Smooth muscle cell (in vitro differentiated cells): ENCODE measurements around the gene ZNF750. TPM values are rescaled to one million over a fixed set of nuclear protein-coding genes. Genes with fewer than 3 reads are reported as not detected.

Source experiments
- DNase-seq: peaks from one replicate; lab custom pipeline; 2025; ENCODE audit not compliant: unreplicated experiment; lab: John Stamatoyannopoulos, UW
- H2AFZ ChIP-seq: fragments of 200-600 bp; sonication (generic); 2 replicates; pipeline ENCODE4 v1.6.0; 2016; ENCODE audit warnings: antibody characterized with exemption, low read depth, mild to moderate bottlenecking
- H3F3A ChIP-seq: fragments of 200-600 bp; sonication (generic); 2 replicates; pipeline ENCODE4 v1.6.0; 2017; ENCODE audit warnings: antibody characterized with exemption, low read depth
- H3K27ac ChIP-seq: fragments of 200-600 bp; sonication (generic); 2 replicates; pipeline ENCODE4 v1.5.1; 2016; ENCODE audit warnings: low read depth, mild to moderate bottlenecking
- H3K27me3 ChIP-seq: fragments of 200-600 bp; sonication (generic); 2 replicates; pipeline ENCODE4 v1.6.1; 2016; ENCODE audit warnings: low read depth, mild to moderate bottlenecking
- H3K36me3 ChIP-seq: fragments of 200-600 bp; sonication (generic); 2 replicates; pipeline ENCODE4 v1.5.1; 2016; ENCODE audit warnings: low read depth
- H3K4me1 ChIP-seq: fragments of 200-600 bp; sonication (generic); 2 replicates; pipeline ENCODE4 v1.5.1; 2016; ENCODE audit warnings: low read depth
- H3K4me2 ChIP-seq: fragments of 200-600 bp; sonication (generic); 2 replicates; pipeline ENCODE4 v1.6.0; 2016; ENCODE audit warnings: mild to moderate bottlenecking
- H3K4me3 ChIP-seq: fragments of 200-600 bp; sonication (generic); 2 replicates; pipeline ENCODE4 v1.5.1; 2016; ENCODE audit warnings: mild to moderate bottlenecking
- H3K79me2 ChIP-seq: fragments of 200-600 bp; sonication (generic); 2 replicates; pipeline ENCODE4 v1.6.0; 2016; ENCODE audit warnings: low read depth, mild to moderate bottlenecking
- H3K9ac ChIP-seq: fragments of 200-600 bp; sonication (generic); 2 replicates; pipeline ENCODE4 v1.6.0; 2016; ENCODE audit warnings: low read depth
- H3K9me3 ChIP-seq: fragments of 200-600 bp; sonication (generic); replicated peaks from 2 replicates; pipeline ENCODE4 v1.5.1; 2016; ENCODE audit warnings: low read depth
- H4K20me1 ChIP-seq: fragments of 200-600 bp; sonication (generic); 2 replicates; pipeline ENCODE4 v1.6.0; 2016; ENCODE audit warnings: low read depth
- CTCF ChIP-seq: fragments of 200-600 bp; sonication (generic); IDR thresholded peaks from 2 replicates; pipeline ENCODE4 v1.5.1; 2017; ENCODE audit warnings: borderline replicate concordance, mild to moderate bottlenecking, antibody characterized with exemption; ENCODE audit not compliant: insufficient read depth, poor library complexity, severe bottlenecking
- WGBS: methylation state at CpG from one replicate; pipeline ENCODE4 v1.1.7; 2016; ENCODE audit warnings: low lambda C conversion rate; 5-methylcytosine and 5-hydroxymethylcytosine counted together
- polyA plus RNA-seq: library from polyadenylated mRNA; unstranded; fragments of >200 nt; fragmentation: Nextera tagmentation; extraction: Ambion mirVana; gene quantifications from 2 replicates; pipeline ENCODE4 v1.2.1, GENCODE V29; 2016
- total RNA-seq: library from RNA; depleted of rRNA; stranded (reverse); fragments of >200 nt; gene quantifications from 2 replicates; pipeline ENCODE4 v1.2.3, GENCODE V29; 2014

Gene ZNF750
- total and polyA plus RNA-seq, 2 experiments from 2014 or later = 0.93 to 7.1 TPM

- H3K4me2 ChIP-seq = no peak overlapping the region
- peaks cover 9% of the 10 kb centered on the region for H3K79me2 ChIP-seq
- no peaks in the 10 kb centered on the region for H3K27me3 ChIP-seq
- no peaks in the 10 kb centered on the region for H3K9me3 ChIP-seq
- TF ChIP-seq CTCF = no peak
- H3K36me3 ChIP-seq = no peaks in the 10 kb centered on the region
- H3F3A ChIP-seq = no peaks in the 10 kb centered on the region
- no peaks in the 10 kb centered on the region for H4K20me1 ChIP-seq
- no peak overlapping the region for H3K4me3 ChIP-seq
- DNase-seq = no peak
- no peaks in the 10 kb centered on the region for H3K4me1 ChIP-seq
- no peak overlapping the region for H2AFZ ChIP-seq
- no peak overlapping the region for H3K9ac ChIP-seq
- WGBS = 96% methylated on average over 13 of the region's 13 CpGs
- peak overlapping the region; percentile 68 for H3K27ac ChIP-seq
Measured at GRCh38 chr17:82790391-82790790, 49.4 kb downstream of the ZNF750 start.

GRCh38 chr17:82789806-82790205 lies 50.0 kb downstream of the ZNF750 start:
- no peaks in the 10 kb centered on the region for H3K4me1 ChIP-seq
- 94% methylated on average over 18 of the region's 18 CpGs for WGBS
- H3K4me3 ChIP-seq = no peak overlapping the region
- H3K27me3 ChIP-seq = no peaks in the 10 kb centered on the region
- no peaks in the 10 kb centered on the region for H4K20me1 ChIP-seq
- no peaks in the 10 kb centered on the region for H3K9me3 ChIP-seq
- H3K27ac ChIP-seq = no peak overlapping the region
- no peak for DNase-seq
- H2AFZ ChIP-seq = no peak overlapping the region
- H3K4me2 ChIP-seq = no peak overlapping the region
- H3K79me2 ChIP-seq = peaks cover 9% of the 10 kb centered on the region
- no peaks in the 10 kb centered on the region for H3K36me3 ChIP-seq
- TF ChIP-seq CTCF = no peak
- no peaks in the 10 kb centered on the region for H3F3A ChIP-seq
- H3K9ac ChIP-seq = no peak overlapping the region

GRCh38 chr17:82789051-82789592 lies 50.7 kb downstream of the ZNF750 start:
- TF ChIP-seq CTCF = no peak
- Histone ChIP-seq H4K20me1 (no peaks in the 10 kb centered on the region), H3K36me3 (no peaks in the 10 kb centered on the region), H3K27me3 (no peaks in the 10 kb centered on the region), H3K27ac (peak overlapping the region; percentile 27), H2AFZ (no peak overlapping the region), H3K4me3 (no peak overlapping the region), H3K4me2 (no peak overlapping the region), H3F3A (no peaks in the 10 kb centered on the region), H3K79me2 (peaks cover 9% of the 10 kb centered on the region), H3K9ac (no peak overlapping the region), H3K4me1 (no peaks in the 10 kb centered on the region), H3K9me3 (no peaks in the 10 kb centered on the region)
- WGBS = 94% methylated on average over 19 of the region's 19 CpGs
- DNase-seq = no peak
